CD14-positive monocyte (primary cell): ENCODE data around the gene MBD3. TPM values are rescaled to one million over a fixed set of nuclear protein-coding genes. Genes with fewer than 3 reads are reported as not detected.

Experiments used
- DNase-seq, 3 donors: peaks; one replicate each; pipeline ENCODE4 v3.0.0-alpha.2; 2011 to 2022
- H2AFZ ChIP-seq: 2 replicates; pipeline ENCODE4 v1.6.0; 2012; ENCODE audit warnings: mild to moderate bottlenecking, low read depth, low read length, inconsistent platforms; ENCODE audit not compliant: insufficient read depth, poor library complexity, severe bottlenecking
- H3K27ac ChIP-seq, 2 donors: 1 replicate in 1 of 2; 2 replicates in 1 of 2; pipeline ENCODE4 v1.5.1; 2012 to 2013; ENCODE audit warnings: low read length in 2 of 2, control low read depth in 1 of 2, inconsistent platforms in 1 of 2, low read depth in 1 of 2, mild to moderate bottlenecking in 1 of 2
- H3K27me3 ChIP-seq, 2 donors: one replicate each; pipeline versions ENCODE4 v1.6.0 to v1.6.1; 2011 to 2013; ENCODE audit warnings: low read length in 2 of 2; ENCODE audit not compliant: control insufficient read depth in 2 of 2, insufficient read depth in 2 of 2
- H3K36me3 ChIP-seq, 2 donors: replicated peaks in 1 of 2; 1 replicate in 1 of 2; 2 replicates in 1 of 2; pipeline versions ENCODE4 v1.5.1 to v1.6.1; 2012 to 2013; ENCODE audit warnings: low read length in 2 of 2, control low read depth in 1 of 2, inconsistent platforms in 1 of 2, mild to moderate bottlenecking in 1 of 2; ENCODE audit not compliant: insufficient read depth in 2 of 2, control insufficient read depth in 1 of 2
- H3K4me1 ChIP-seq, 2 donors: 1 replicate in 1 of 2; 2 replicates in 1 of 2; pipeline versions ENCODE4 v1.5.1 to v1.6.1; 2012 to 2013; ENCODE audit warnings: low read length in 2 of 2, control low read depth in 1 of 2, inconsistent platforms in 1 of 2, mild to moderate bottlenecking in 1 of 2, moderate library complexity in 1 of 2; ENCODE audit not compliant: insufficient read depth in 2 of 2, control insufficient read depth in 1 of 2
- H3K4me2 ChIP-seq: replicated peaks from 2 replicates; pipeline ENCODE3; 2012; ENCODE audit warnings: low read length, moderate library complexity, mild to moderate bottlenecking; ENCODE audit not compliant: poor library complexity, severe bottlenecking; ENCODE audit errors: extremely low read depth
- H3K4me3 ChIP-seq, 3 experiments: fragments of 200-600 bp in 1 of 3; sonication (generic) in 1 of 3; replicated peaks in 1 of 3; 1 replicate in 2 of 3; 2 replicates in 1 of 3; pipeline ENCODE4 v1.5.1; 2011 to 2013; ENCODE audit warnings: low read length in 3 of 3, mild to moderate bottlenecking in 3 of 3, control low read depth in 2 of 3, low read depth in 2 of 3, inconsistent platforms in 1 of 3, moderate library complexity in 1 of 3
- H3K79me2 ChIP-seq: 2 replicates; pipeline ENCODE4 v1.6.0; 2012; ENCODE audit warnings: mild to moderate bottlenecking, control low read depth, inconsistent platforms, low read length, moderate library complexity; ENCODE audit not compliant: insufficient read depth
- H3K9ac ChIP-seq: 2 replicates; pipeline ENCODE4 v1.6.0; 2017; ENCODE audit warnings: low read length, mild to moderate bottlenecking; ENCODE audit not compliant: insufficient read depth, poor library complexity, severe bottlenecking
- H3K9me3 ChIP-seq, 2 donors: replicated peaks in 1 of 2; 1 replicate in 1 of 2; 2 replicates in 1 of 2; pipeline versions ENCODE4 v1.5.1 to v1.6.1; 2012 to 2013; ENCODE audit warnings: low read length in 2 of 2, control low read depth in 1 of 2; ENCODE audit not compliant: control insufficient read depth in 1 of 2, insufficient read depth in 1 of 2
- H4K20me1 ChIP-seq: 2 replicates; pipeline ENCODE4 v1.6.0; 2012; ENCODE audit warnings: mild to moderate bottlenecking, low read length, control low read depth, moderate library complexity; ENCODE audit not compliant: insufficient read depth
- H3K27ac Mint-ChIP-seq, 7 donors: one replicate each; pipeline ENCODE4 v1.8.0; 2020; ENCODE audit warnings: mild to moderate bottlenecking in 7 of 7, mixed read lengths in 7 of 7, moderate library complexity in 6 of 7, inconsistent platforms in 2 of 7
- H3K27me3 Mint-ChIP-seq, 3 donors: one replicate each; pipeline ENCODE4 v1.8.0; 2021 to 2022; ENCODE audit warnings: low read depth in 3 of 3, mild to moderate bottlenecking in 3 of 3, mixed read lengths in 3 of 3, moderate library complexity in 3 of 3, inconsistent platforms in 1 of 3
- H3K36me3 Mint-ChIP-seq, 2 donors: one replicate each; pipeline ENCODE4 v1.8.0; 2020; ENCODE audit warnings: mixed read lengths in 2 of 2, inconsistent platforms in 1 of 2, mild to moderate bottlenecking in 1 of 2
- H3K4me1 Mint-ChIP-seq: one replicate; pipeline ENCODE4 v1.8.0; 2020; ENCODE audit warnings: mild to moderate bottlenecking, mixed read lengths
- H3K4me3 Mint-ChIP-seq, 2 donors: one replicate each; pipeline ENCODE4 v1.8.0; 2020; ENCODE audit warnings: mild to moderate bottlenecking in 2 of 2, mixed read lengths in 2 of 2, moderate library complexity in 1 of 2
- H3K9me3 Mint-ChIP-seq, 7 donors: one replicate each; pipeline ENCODE4 v1.8.0; 2020 to 2022; ENCODE audit warnings: mixed read lengths in 7 of 7, mild to moderate bottlenecking in 6 of 7, moderate library complexity in 6 of 7, inconsistent platforms in 2 of 7
- WGBS: methylation state at CpG from one replicate; pipeline ENCODE4 v1.1.5; 2013; ENCODE audit warnings: missing lambda C conversion rate; ENCODE audit not compliant: insufficient coverage; 5-methylcytosine and 5-hydroxymethylcytosine counted together
- intact Hi-C, 2 donors: fragments of 100-400 bp; cut with micrococcal nuclease; formaldehyde crosslinking; loops; one replicate each; pipeline versions ENCODE4 v1.15.0 to v1.15.1; 2023
- polyA plus RNA-seq, 3 donors: library from polyadenylated mRNA; depleted of rRNA in 1 of 3; unstranded in 2 of 3; stranded (reverse) in 1 of 3; fragments of 300-500 nt in 2 of 3; fragments of >200 nt in 1 of 3; fragmentation: Illumina TruSeq in 2 of 3; gene quantifications; 1 replicate in 2 of 3; 2 replicates in 1 of 3; pipeline ENCODE4 v1.2.3, GENCODE V29; 2012 to 2021
- TF ChIP-seq, protein P1 (sequence below): fragments of 200-600 bp; IDR thresholded peaks from one replicate; pipeline ENCODE4 v1.8.0; 2022; ENCODE audit warnings: antibody characterized with exemption, mild to moderate bottlenecking

The MBD3 gene
- polyA plus RNA-seq, 3 donors: 2.6 to 35.3 (median 4.9) TPM

DNA sequence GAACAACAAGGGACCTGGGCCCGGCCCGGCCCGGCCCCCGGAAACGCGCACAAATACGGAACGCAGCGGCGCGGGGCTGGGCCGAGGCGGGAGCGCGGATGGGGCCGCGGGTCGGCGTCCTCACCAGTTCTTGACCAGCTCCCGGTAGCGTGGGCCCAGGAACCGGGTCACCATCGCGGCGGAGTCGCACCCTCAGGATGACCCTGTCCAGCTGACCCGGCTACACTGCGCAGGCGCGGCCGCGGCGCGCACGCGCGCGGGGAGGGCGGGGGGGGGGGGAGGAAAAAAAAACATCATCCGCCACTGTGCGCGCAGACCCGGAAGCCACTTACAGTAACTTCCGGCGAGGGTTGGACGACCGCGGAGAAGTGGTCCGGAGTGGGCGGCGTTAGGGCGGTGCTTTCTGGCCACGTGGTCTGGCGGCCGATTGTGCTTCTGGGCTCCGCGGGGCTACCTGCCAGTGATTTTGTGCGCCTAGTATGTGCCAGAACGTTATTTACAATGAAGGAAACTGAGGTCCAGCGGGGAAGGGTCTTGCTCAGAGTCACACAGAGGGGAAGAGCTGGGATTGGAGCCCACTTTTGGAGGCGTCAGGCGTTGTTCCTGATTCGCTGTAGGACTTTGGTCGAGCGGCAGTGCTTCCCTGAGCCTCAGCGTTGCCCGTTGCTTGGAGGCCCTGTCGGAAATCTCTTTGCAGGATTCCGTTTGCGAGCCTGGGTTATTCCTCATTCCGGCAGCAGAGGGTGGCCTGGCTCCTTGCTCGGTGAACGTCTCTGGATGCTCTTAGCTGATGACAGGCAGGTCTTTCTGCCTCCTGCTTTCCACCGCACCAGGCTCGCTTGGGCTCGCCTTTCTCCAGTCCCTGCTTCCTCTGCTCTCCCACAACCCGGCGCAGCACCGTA, 12.8 kb upstream of the MBD3 start, which contains the start of gene UQCR11:
UQCR11 (minus strand) TSS at position 227 of the 902 bp plus-strand sequence; CDS start at position 174, 53 bp downstream.
- Mint-ChIP-seq H3K27ac (peak within 1 kb of the TSS; percentile 99 to 100 (median 100)), H3K36me3 (peaks cover 4 to 25% of the 10 kb centered on the region in 2 donors), H3K4me1 (peaks cover 50% of the 10 kb centered on the region), H3K9me3 (no peaks in the 10 kb centered on the region), H3K27me3 (peaks cover 3 to 15% (median 7%) of the 10 kb centered on the region in 3 donors), H3K4me3 (peak within 1 kb of the TSS; percentile 96 to 99)
- H3K27ac ChIP-seq: peak within 1 kb of the TSS; percentile 90
- peaks cover 0 to 13% of the 10 kb centered on the region in 2 donors for H3K36me3 ChIP-seq
- peaks cover 45% of the 10 kb centered on the region for H4K20me1 ChIP-seq
- H3K79me2 ChIP-seq: peaks cover 48% of the 10 kb centered on the region
- under 1% methylated on average over 66 of the region's 79 CpGs for WGBS
- TF ChIP-seq, protein P1, sequence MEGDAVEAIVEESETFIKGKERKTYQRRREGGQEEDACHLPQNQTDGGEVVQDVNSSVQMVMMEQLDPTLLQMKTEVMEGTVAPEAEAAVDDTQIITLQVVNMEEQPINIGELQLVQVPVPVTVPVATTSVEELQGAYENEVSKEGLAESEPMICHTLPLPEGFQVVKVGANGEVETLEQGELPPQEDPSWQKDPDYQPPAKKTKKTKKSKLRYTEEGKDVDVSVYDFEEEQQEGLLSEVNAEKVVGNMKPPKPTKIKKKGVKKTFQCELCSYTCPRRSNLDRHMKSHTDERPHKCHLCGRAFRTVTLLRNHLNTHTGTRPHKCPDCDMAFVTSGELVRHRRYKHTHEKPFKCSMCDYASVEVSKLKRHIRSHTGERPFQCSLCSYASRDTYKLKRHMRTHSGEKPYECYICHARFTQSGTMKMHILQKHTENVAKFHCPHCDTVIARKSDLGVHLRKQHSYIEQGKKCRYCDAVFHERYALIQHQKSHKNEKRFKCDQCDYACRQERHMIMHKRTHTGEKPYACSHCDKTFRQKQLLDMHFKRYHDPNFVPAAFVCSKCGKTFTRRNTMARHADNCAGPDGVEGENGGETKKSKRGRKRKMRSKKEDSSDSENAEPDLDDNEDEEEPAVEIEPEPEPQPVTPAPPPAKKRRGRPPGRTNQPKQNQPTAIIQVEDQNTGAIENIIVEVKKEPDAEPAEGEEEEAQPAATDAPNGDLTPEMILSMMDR: peak; percentile 62
- H3K4me3 ChIP-seq: peak within 1 kb of the TSS; percentile 65 to 99 (median 99)
- H3K9ac ChIP-seq: peak within 1 kb of the TSS; percentile 94
- intact Hi-C loops: loop anchor here (1.0 to 2.0 kb wide), 2 partner anchors 45 to 46 kb away; no protein-coding TSS in a partner anchor
- H3K9me3 ChIP-seq: no peaks in the 10 kb centered on the region
- peaks cover 0 to 6% of the 10 kb centered on the region in 2 donors for H3K27me3 ChIP-seq
- peaks cover 45 to 54% of the 10 kb centered on the region in 2 donors for H3K4me1 ChIP-seq
- peak within 1 kb of the TSS; percentile 91 for H2AFZ ChIP-seq
- peak; percentile 90 to 92 (median 92) for DNase-seq
- peak within 1 kb of the TSS; percentile 100 for H3K4me2 ChIP-seq

DNA sequence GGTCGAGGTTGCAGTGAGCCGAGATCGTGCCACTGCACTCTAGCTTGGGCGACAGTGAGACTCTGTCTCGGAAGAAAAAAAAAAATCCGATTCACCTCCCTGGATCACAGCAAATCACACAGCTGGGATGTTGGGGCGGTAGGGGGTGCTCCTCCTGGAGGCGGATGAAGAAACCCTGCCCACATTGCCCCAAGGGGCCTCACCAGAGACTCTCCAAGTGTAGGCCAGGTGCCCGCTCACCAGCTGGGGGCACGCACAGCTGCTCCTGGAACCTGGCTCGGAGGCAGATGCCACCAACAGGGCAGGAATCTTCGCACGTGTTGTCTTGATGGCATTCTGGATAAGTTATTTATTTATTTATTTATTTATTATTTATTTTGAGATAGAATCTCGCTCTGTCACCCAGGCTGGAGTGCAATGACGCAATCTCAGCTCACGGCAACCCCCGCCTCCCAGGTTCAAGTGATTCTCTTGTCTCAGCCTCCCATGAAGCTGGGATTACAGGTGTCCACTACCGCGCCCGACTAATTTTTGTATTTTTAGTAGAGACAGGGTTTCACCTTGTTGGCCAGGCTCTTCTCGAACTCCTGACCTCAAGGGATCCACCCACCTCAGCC, 9.5 kb upstream of the MBD3 start:
- H4K20me1 ChIP-seq: peaks cover 76% of the 10 kb centered on the region
- H3K27ac ChIP-seq: no peak overlapping the region
- 95% methylated on average over 6 of the region's 21 CpGs for WGBS
- H3K4me1 ChIP-seq: peaks cover 28 to 39% of the 10 kb centered on the region in 2 donors
- H3K27me3 ChIP-seq: no peaks in the 10 kb centered on the region
- intact Hi-C loops: no loop called here
- Mint-ChIP-seq H3K4me3 (no peak overlapping the region), H3K36me3 (peaks cover 25 to 47% of the 10 kb centered on the region in 2 donors), H3K4me1 (peaks cover 35% of the 10 kb centered on the region), H3K27ac (peak overlapping the region in 2 of 7 donors; percentile 2 to 58), H3K9me3 (no peaks in the 10 kb centered on the region), H3K27me3 (no peaks in the 10 kb centered on the region)
- H3K9ac ChIP-seq: no peak overlapping the region
- H3K4me2 ChIP-seq: no peak overlapping the region
- no peaks in the 10 kb centered on the region for H3K9me3 ChIP-seq
- H2AFZ ChIP-seq: no peak overlapping the region
- no peak overlapping the region for H3K4me3 ChIP-seq
- H3K36me3 ChIP-seq: peaks cover 26 to 40% of the 10 kb centered on the region in 2 donors
- H3K79me2 ChIP-seq: peaks cover 63% of the 10 kb centered on the region
- TF ChIP-seq, protein P1: no peak
- DNase-seq: no peak
